Fibroblast of mammary gland (primary cell): Measurements from ENCODE around the gene TICAM2.

Experiments
- DNase-seq: peaks from one replicate; pipeline ENCODE4 v3.0.0-alpha.2; 2010; ENCODE audit warnings: low read depth
- H3K4me3 ChIP-seq: 2 replicates; pipeline ENCODE4 v1.5.1; 2011; ENCODE audit warnings: low read depth, mild to moderate bottlenecking, low read length, moderate library complexity; ENCODE audit not compliant: control insufficient read depth
- TF ChIP-seq, protein P1 (sequence below): conservative IDR thresholded peaks from 2 replicates; pipeline ENCODE4 v1.5.1; 2011; ENCODE audit warnings: low read depth, low read length, inconsistent platforms; ENCODE audit not compliant: control insufficient read depth, insufficient read depth

Gene TICAM2

DNA sequence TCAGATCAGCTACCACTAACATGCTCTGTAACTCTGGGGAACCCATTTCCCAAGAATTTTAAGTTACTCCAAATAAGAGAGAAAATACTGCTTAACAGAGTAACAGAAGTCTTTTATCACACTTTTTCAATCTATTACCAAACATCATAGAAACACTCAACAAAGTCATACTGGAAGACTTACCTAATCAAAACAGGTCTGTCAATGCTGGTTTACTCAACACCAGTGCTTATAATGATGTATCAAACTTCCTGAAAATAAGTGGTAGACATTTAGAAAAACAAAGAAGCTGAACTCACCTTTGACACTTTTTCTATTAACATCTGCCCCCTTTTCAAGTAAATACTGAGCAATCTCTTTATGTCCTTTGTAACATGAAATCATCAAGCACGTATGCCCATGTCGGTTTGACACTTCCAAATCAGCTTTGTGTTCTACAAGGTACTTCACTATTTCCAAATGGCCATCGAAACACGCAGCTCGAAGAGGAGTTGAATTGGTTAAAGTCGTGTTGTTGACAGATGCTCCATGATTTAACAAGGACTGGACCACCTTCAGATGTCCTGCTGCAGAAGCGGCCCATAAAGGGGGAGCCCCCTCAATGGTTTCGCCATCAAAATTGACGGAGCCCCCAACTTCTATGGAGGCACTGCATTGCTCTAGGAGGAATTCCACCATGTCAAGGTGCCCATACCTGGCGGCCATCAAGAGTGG lies 59.5 kb downstream of the TICAM2 start:
- DNase-seq, result no peak
- TF ChIP-seq, protein P1, sequence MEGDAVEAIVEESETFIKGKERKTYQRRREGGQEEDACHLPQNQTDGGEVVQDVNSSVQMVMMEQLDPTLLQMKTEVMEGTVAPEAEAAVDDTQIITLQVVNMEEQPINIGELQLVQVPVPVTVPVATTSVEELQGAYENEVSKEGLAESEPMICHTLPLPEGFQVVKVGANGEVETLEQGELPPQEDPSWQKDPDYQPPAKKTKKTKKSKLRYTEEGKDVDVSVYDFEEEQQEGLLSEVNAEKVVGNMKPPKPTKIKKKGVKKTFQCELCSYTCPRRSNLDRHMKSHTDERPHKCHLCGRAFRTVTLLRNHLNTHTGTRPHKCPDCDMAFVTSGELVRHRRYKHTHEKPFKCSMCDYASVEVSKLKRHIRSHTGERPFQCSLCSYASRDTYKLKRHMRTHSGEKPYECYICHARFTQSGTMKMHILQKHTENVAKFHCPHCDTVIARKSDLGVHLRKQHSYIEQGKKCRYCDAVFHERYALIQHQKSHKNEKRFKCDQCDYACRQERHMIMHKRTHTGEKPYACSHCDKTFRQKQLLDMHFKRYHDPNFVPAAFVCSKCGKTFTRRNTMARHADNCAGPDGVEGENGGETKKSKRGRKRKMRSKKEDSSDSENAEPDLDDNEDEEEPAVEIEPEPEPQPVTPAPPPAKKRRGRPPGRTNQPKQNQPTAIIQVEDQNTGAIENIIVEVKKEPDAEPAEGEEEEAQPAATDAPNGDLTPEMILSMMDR, result no peak
- H3K4me3 ChIP-seq, result peak overlapping the region; percentile 78

DNA sequence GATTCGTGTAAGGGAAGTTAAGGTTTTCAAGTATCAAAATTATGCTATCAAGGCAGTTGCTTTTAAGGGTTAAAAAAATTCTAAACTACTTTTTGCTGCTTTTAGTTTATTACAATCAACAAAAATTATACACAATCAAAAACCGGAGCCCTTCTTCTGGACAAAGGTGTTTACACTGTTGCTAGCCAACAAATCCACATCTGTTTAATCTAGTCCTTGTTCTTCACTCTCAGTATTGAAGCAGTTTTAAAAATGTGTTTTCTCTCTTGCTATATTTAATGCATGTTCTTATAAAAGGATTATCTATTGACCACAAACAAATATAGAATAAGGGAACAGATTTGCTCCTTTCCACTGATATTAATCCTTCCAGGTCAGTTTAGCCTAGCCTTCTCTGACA lies 60.2 kb downstream of the TICAM2 start:
- peak overlapping the region; percentile 78 for H3K4me3 ChIP-seq
- no peak for DNase-seq
- TF ChIP-seq, protein P1, result no peak

DNA sequence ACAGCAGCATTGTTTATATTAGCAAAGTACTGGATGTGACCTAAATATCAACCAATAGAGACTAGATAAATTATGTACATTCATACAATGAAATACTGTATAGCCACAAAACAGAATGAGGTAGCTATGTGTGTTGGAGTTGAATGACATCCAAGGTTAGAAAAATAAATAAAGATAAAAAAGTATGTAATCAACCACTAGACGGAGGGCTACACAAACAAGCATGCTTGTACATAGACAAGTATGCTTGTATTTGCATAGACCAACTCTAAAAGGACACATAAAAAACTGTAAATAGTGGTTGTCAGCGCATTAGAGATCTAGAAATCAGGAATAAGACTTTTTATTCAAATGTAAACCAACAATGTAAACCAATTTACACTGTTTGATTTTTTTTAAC lies 60.7 kb downstream of the TICAM2 start:
- peak; percentile 34 for DNase-seq
- TF ChIP-seq, protein P1, result peak; percentile 16
- peak overlapping the region; percentile 78 for H3K4me3 ChIP-seq

DNA sequence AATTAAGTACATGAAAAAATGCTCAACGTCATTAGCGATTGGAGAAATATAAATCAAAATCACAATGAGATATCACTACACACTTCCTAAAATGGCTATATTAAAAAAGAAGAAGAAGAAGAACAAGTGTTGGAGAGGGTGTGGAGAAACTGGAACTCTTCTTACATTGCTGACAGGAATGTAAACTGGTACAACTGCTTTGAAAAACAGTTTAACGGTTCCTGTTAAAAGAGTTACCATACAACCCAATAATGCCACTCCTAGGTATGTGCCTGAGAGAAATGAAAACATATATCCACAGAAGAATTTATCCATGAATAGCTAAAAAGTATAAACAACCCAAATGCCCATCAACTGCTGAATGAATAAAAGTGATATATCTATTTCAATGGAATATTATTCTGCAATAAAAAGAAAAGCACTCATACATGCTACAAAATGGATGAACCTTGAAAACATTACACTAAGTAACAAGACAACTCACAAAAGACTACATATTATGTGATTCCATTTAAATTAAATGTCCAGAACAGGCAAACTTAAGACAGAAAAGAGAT lies 66.7 kb downstream of the TICAM2 start:
- DNase-seq, result no peak
- no peak overlapping the region for H3K4me3 ChIP-seq
- TF ChIP-seq, protein P1, result no peak

DNA sequence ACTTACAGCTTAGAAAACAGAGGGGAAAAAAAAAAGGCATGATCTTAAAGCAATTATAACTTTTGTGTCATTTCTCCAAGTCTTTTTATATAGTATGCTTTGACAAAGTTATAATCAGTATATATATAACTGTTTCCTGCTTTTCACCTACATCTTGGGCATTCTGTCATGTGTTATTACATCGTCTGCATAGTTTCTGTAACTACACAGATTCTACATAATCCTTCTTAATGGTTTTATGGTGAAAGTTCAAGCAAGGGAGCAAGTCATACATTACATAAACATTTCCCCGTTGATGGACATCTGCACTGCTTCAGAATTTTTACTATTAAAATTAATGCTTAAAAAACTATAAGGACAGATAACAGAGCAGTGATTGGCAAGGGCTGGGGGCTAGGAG lies 69.8 kb downstream of the TICAM2 start:
- H3K4me3 ChIP-seq, result no peak overlapping the region
- TF ChIP-seq, protein P1, result no peak
- DNase-seq, result peak; percentile 28

DNA sequence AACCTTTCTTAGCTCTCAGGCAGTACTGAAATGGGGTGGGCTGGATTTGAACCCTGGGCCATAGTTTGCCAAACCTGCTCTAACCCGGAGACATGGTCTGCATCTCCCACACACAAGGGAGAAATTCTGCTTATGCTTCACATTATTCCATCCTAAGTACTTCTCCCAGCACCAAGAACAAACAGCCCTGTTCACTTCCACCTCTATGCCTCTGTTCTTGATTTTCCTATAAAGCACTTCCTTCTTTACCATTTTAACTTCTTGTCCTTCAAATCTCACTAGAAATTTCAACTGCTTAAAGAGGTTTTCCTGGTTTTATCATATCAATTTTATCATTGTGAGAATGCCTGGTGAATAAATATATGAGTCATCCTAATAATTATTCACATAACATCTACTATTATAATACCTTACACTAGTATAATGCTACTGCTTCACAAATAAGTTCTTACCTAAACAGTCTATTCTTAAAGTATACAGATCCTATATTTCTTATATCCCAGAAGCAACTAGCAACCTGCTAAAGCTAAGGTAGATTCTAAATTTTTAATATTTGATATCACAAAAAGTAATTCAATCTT lies 70.4 kb downstream of the TICAM2 start:
- TF ChIP-seq, protein P1, result no peak
- no peak overlapping the region for H3K4me3 ChIP-seq
- no peak for DNase-seq
